T-helper 17 cell (primary cell): ENCODE results near the gene CDK5R1. TPM values are rescaled to one million over a fixed set of nuclear protein-coding genes. Genes with fewer than 3 reads are reported as not detected.

Experiments used
- ATAC-seq: fragments of 150-1000 bp; cut with Tn5 transposase; 2 replicates; pipeline ENCODE4 v1.10.0; 2021; ENCODE audit warnings: mild to moderate bottlenecking, moderate library complexity
- DNase-seq, 3 donors: peaks; one replicate each; pipeline versions ENCODE4 v3.0.0 to v3.0.0-alpha.2; 2020 to 2021
- H3K9me3 ChIP-seq: one replicate; pipeline ENCODE4 v1.7.0; 2013; ENCODE audit warnings: low read length, mild to moderate bottlenecking; ENCODE audit not compliant: control insufficient read depth, poor library complexity, severe bottlenecking
- H3K27ac Mint-ChIP-seq: one replicate; pipeline ENCODE4 v1.8.0; 2022; ENCODE audit warnings: mild to moderate bottlenecking, moderate library complexity, mixed read lengths
- H3K27me3 Mint-ChIP-seq: one replicate; pipeline ENCODE4 v1.8.0; 2022; ENCODE audit warnings: mixed read lengths
- H3K36me3 Mint-ChIP-seq: one replicate; pipeline ENCODE4 v1.8.0; 2022; ENCODE audit warnings: low read depth, mixed read lengths
- H3K4me1 Mint-ChIP-seq: one replicate; pipeline ENCODE4 v1.8.0; 2022; ENCODE audit warnings: mild to moderate bottlenecking, mixed read lengths
- H3K4me3 Mint-ChIP-seq: one replicate; pipeline ENCODE4 v1.8.0; 2022; ENCODE audit warnings: mild to moderate bottlenecking, moderate library complexity, mixed read lengths
- total RNA-seq, 4 donors: library from RNA in 2 of 4; stranded (reverse) in 2 of 4; gene quantifications; one replicate each; pipeline ENCODE4 v1.2.3 and lab custom pipeline; 2022 to 2026

The CDK5R1 gene
- total RNA-seq, 2 donors from 2014 or later = 8.0 to 8.2 TPM

GRCh38 chr17:32536736-32537643, 50.2 kb downstream of the CDK5R1 start:
- Mint-ChIP-seq H3K27me3 (no peaks in the 10 kb centered on the region), H3K4me3 (peak overlapping the region; percentile 36), H3K36me3 (peaks cover 7% of the 10 kb centered on the region), H3K27ac (no peak overlapping the region), H3K4me1 (peaks cover 16% of the 10 kb centered on the region)
- ATAC-seq (no peak), DNase-seq (no peak)
- H3K9me3 ChIP-seq = no peaks in the 10 kb centered on the region

Other genes with a start within 250 kb of the CDK5R1 start
- under 1 TPM; 0.10 to 0.15 TPM for gene RHBDL3, start 221.2 kb upstream of the CDK5R1 start, total RNA-seq
- 10 to 100 TPM; 11.6 to 11.8 TPM for gene C17orf75, start 144.8 kb upstream of the CDK5R1 start, total RNA-seq
- 100 to 1,000 TPM; 259 to 269 TPM for gene ZNF207, start 136.8 kb upstream of the CDK5R1 start, total RNA-seq
- 10 to 100 TPM; 66.1 to 81.7 TPM for gene PSMD11, start 42.5 kb upstream of the CDK5R1 start, total RNA-seq